GM06990 (cell line): Measurements from ENCODE around the gene TMEM139.

ENCODE experiments used
- DNase-seq: peaks from one replicate; pipeline ENCODE4 v3.0.0-alpha.2; 2011; ENCODE audit not compliant: insufficient read length; ENCODE audit errors: extremely low read depth
- H3K27me3 ChIP-seq: replicated peaks from 2 replicates; pipeline ENCODE4 v1.6.0; 2011; ENCODE audit warnings: low read length; ENCODE audit not compliant: control insufficient read depth, insufficient read depth
- H3K36me3 ChIP-seq: 2 replicates; pipeline ENCODE4 v1.5.1; 2011; ENCODE audit warnings: low read length; ENCODE audit not compliant: control insufficient read depth, insufficient read depth
- H3K4me3 ChIP-seq: replicated peaks from 2 replicates; pipeline ENCODE4 v1.5.1; 2011; ENCODE audit warnings: low read depth, mild to moderate bottlenecking, control low read depth, low read length
- TF ChIP-seq, protein P1 (sequence below): IDR thresholded peaks from 2 replicates; pipeline ENCODE4 v1.5.1; 2011; ENCODE audit warnings: low read length, control low read depth, mild to moderate bottlenecking, inconsistent platforms; ENCODE audit not compliant: insufficient read depth, poor library complexity, severe bottlenecking

Gene TMEM139

DNA sequence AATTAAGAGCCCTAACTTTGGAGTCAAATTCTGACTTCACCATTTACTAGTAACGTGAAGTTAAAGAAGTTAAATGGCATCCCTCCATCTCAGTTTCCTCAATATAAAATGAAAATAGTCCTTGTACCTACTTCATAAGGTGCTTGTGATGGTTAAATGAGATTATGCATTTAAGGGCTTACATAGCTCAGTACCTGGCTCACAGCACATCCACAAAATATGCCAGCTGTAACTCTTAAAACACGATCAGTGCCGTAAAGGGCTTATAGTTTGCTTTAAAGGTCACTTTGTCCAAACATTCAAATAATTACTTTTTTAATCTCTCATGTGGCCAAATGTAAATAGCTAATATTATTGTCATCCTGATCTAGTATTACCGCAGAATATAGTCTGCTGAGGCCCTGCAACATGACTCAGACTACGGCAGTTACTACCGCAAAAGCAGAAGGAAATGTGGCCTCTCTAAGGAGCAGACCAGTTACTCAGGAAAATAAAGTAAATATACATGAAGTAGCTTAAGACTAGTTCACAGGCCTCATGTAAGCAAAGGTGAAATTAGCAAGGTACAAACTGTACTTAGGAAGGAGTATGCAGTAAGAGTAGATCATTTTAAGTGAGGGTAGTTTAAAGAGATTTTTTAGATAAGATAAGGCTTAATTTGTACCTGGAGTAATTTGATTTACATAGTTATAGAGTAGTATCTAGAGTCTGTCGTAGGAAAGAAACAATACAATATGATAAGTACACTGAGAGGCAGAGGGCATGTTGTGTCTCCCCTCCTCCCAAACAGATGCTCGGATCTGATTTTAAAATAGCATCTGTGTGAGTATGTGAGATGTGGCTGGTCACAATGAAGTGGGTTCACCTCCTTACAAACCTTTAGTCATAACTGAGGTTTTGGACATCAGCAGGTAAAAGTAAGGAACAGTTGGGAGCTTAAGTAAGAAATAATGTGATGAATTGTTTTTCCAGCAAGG, 16.5 kb downstream of the TMEM139 start:
- no peak for DNase-seq
- TF ChIP-seq, protein P1, sequence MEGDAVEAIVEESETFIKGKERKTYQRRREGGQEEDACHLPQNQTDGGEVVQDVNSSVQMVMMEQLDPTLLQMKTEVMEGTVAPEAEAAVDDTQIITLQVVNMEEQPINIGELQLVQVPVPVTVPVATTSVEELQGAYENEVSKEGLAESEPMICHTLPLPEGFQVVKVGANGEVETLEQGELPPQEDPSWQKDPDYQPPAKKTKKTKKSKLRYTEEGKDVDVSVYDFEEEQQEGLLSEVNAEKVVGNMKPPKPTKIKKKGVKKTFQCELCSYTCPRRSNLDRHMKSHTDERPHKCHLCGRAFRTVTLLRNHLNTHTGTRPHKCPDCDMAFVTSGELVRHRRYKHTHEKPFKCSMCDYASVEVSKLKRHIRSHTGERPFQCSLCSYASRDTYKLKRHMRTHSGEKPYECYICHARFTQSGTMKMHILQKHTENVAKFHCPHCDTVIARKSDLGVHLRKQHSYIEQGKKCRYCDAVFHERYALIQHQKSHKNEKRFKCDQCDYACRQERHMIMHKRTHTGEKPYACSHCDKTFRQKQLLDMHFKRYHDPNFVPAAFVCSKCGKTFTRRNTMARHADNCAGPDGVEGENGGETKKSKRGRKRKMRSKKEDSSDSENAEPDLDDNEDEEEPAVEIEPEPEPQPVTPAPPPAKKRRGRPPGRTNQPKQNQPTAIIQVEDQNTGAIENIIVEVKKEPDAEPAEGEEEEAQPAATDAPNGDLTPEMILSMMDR = no peak
- Histone ChIP-seq H3K36me3 (peaks cover 29% of the 10 kb centered on the region), H3K27me3 (no peaks in the 10 kb centered on the region), H3K4me3 (no peak overlapping the region)

DNA sequence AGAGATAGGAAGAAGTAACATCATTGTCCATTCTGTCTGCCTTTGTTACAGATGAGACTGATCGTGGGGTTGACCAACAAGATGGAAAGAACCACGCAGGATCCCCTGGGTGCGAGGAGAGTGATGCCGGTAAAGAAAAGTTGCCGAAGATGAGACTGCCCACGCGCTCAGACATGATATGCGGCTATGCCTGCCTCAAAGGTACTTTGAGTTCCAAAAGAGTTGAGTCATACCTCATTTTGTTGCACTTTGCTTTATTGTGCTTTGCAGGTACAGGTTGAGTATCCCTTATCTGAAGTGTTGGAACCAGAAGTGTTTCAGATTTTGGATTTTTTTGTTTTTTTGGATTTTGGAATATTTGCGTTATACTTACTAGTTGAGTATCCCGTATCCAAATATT, 19.0 kb downstream of the TMEM139 start:
- Histone ChIP-seq H3K36me3 (peaks cover 35% of the 10 kb centered on the region), H3K4me3 (no peak overlapping the region), H3K27me3 (no peaks in the 10 kb centered on the region)
- DNase-seq = no peak
- TF ChIP-seq, protein P1 = no peak

DNA sequence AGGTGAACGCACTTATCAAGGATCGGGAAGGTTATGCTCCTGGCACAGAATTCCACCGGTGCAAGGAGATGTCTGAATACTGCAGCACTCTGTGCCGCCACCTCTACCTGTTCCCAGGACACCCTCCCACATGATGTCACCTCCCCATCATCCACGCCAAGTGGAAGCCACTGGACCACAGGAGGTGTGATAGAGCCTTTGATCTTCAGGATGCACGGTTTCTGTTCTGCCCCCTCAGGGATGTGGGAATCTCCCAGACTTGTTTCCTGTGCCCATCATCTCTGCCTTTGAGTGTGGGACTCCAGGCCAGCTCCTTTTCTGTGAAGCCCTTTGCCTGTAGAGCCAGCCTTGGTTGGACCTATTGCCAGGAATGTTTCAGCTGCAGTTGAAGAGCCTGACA, 20.2 kb downstream of the TMEM139 start:
- Histone ChIP-seq H3K27me3 (no peaks in the 10 kb centered on the region), H3K36me3 (peaks cover 35% of the 10 kb centered on the region), H3K4me3 (no peak overlapping the region)
- DNase-seq = no peak
- TF ChIP-seq, protein P1 = no peak

DNA sequence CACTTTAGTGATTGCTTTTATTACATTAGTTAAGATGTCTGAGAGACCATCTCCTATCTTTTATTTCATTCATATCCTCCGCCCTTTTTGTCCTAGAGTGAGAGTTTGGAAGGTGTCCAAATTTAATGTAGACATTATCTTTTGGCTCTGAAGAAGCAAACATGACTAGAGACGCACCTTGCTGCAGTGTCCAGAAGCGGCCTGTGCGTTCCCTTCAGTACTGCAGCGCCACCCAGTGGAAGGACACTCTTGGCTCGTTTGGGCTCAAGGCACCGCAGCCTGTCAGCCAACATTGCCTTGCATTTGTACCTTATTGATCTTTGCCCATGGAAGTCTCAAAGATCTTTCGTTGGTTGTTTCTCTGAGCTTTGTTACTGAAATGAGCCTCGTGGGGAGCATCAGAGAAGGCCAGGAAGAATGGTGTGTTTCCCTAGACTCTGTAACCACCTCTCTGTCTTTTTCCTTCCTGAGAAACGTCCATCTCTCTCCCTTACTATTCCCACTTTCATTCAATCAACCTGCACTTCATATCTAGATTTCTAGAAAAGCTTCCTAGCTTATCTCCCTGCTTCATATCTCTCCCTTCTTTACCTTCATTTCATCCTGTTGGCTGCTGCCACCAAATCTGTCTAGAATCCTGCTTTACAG, 20.8 kb downstream of the TMEM139 start:
- TF ChIP-seq, protein P1 = peak; percentile 45
- no peak for DNase-seq
- no peaks in the 10 kb centered on the region for H3K27me3 ChIP-seq
- peaks cover 31% of the 10 kb centered on the region for H3K36me3 ChIP-seq
- no peak overlapping the region for H3K4me3 ChIP-seq

DNA sequence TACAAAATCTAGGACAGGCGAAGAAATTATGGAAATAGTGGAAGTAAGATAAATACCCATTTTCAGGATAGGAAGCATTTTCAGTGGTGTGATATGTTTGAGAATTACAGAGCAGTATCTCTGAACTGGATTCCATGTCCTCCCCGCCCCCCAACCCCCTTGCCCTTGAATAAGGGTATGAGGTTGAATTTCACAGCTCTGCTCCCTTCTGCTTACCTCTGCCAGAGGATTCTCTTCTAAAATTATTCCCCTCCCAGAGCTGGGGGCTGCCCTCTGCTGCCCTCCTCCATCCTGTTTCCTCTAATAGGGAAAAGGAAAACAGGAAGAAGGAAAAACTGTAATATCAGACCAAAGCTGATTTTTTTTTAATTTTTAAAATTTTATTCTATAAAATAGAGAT, 23.9 kb downstream of the TMEM139 start:
- TF ChIP-seq, protein P1 = no peak
- DNase-seq = no peak
- H3K4me3 ChIP-seq = no peak overlapping the region
- no peaks in the 10 kb centered on the region for H3K27me3 ChIP-seq
- peaks cover 20% of the 10 kb centered on the region for H3K36me3 ChIP-seq
